ENCODE measurements around the gene GLT6D1.

Gene GLT6D1

DNA sequence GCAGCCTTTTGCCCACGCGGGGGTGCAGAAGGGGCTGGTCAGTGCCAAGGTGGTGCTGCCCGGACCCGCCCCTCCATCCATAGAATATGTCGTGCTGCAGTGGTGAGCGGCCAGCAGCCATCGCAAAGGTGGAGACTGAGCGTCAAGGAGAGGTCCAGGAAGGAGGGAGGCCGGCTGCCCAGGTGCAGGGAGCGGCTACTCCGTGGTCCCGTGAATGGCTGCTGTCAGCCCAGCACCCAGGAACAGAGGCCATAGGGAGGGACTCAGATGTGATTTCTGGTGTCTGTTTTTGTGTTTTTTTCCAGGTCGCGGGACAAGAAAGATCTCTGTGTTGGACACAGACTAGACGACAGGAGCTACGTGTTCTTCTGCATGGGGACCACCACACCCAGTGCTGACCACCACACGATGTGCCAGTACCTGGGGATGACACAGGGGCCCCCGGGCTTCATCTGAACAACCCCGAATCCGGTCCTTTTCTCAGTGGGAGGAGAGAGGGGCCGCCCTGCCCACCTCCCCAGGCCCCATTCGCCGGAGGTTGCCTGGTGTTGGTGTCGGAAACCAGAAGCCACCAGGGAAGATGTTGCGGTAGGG is 48.8 kb downstream of the GLT6D1 start:
- no peak for DNase-seq (ENCODE audit: insufficient read length, low spot score)

DNA sequence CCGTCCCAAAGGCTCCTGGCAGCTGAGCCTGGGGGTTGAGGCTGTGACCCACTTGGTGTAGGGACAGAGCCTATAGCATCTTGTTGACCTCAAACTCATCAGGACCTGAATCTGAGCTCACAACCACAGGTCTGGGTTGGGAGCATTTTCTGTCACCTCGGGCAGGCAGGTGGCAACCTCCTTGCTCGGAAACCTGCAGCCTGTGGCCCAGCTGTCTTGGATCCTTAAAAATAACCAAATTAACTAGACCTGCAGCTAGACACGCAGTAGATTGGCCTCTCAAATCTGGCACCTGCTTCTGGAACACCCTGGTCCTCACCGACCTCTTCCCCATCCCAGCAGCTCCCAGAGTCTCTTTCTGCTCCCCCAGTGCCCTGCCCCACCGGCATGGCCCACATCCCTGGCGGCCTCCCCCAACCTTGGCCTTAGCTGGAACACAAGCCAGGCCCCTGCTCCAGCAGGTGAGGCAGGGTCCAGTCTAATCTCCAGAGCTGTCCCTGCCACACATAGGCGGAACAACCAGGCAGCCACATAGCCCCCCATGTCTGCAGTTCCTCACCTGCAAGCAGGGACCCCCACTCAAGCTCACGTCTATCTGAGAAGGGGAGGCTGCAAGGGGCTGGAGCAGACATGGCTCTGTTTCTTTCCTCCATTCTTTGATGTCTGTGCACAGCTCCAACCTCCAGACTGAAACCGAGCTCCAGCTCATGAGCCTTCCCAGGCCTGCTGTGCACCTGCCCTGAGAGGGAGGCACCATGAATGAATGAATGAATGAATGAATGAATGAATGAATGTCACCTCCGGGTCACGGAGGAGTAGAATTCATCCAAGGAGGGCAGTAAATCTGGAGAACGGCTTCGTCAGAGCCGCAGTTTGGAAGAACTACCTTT is 49.5 kb downstream of the GLT6D1 start:
- TF ChIP-seq POLR2A (IDR thresholded peaks at IDR 0.05; ENCODE audit: low read depth, low read length), result no peak
- TF ChIP-seq PAX5 (IDR thresholded peaks at IDR 0.05; ENCODE audit: insufficient read depth, low read length, severe bottlenecking), result no peak
- TF ChIP-seq SPI1 (IDR thresholded peaks at IDR 0.05; ENCODE audit: low read depth, low read length), result no peak
- TF ChIP-seq TAF1 (IDR thresholded peaks at IDR 0.05; ENCODE audit: low read depth, low read length), result no peak
- TF ChIP-seq POU2F2 (IDR thresholded peaks at IDR 0.05; ENCODE audit: low read depth, low read length), result no peak
- TF ChIP-seq POLR2AphosphoS5 (IDR thresholded peaks at IDR 0.05; ENCODE audit: low read depth, low read length), result no peak
- DNase-seq (ENCODE audit: insufficient read length, low spot score) (no peak), FAIRE-seq (no peak)

More for the DNA sequence above, 48.8 kb downstream of the GLT6D1 start:
- TF ChIP-seq POU2F2 (IDR thresholded peaks at IDR 0.05; ENCODE audit: low read depth, low read length), result no peak
- no peak for TF ChIP-seq SPI1 (IDR thresholded peaks at IDR 0.05; ENCODE audit: low read depth, low read length)
- TF ChIP-seq PAX5 (IDR thresholded peaks at IDR 0.05; ENCODE audit: insufficient read depth, low read length, severe bottlenecking), result no peak
- TF ChIP-seq POLR2A (IDR thresholded peaks at IDR 0.05; ENCODE audit: low read depth, low read length), result no peak
- no peak for TF ChIP-seq TAF1 (IDR thresholded peaks at IDR 0.05; ENCODE audit: low read depth, low read length)
- TF ChIP-seq POLR2AphosphoS5 (IDR thresholded peaks at IDR 0.05; ENCODE audit: low read depth, low read length), result no peak
- FAIRE-seq, result no peak

DNA sequence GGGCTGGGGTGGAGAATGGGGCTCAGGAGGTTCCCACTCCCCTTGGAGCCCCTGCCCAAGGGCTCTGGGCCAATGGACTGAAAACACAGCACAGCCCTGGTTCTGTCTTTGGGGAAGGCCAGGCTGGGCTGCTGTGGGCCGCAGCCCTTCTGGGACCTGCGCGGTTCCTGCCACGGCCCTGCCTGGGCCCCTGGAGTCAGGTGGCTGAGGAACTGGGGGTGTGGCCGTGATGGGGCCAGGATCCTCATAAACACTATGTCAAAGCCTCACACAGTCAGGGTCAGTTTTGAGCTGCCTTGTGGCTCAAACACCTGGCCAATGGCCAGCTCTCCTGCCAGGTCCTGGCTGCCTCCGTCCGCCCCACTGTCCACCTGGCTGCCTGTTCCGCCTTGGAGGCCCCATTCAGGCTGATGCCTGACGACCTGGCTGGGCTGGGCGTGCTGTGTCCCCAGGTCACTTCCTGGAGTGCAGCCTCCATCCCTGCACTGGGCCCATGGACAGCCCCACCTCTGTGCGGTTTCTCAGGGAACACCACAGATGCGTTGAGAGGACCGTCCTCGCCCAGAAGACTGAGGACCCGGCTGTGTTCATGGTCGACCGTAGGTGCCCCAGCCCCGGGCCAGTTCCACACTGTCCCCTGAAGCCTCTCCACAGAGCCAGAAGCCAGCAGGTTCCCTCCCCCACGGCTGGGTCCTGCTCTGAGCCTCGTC is 50.3 kb downstream of the GLT6D1 start:
- no peak for DNase-seq (ENCODE audit: insufficient read length, low spot score)
- TF ChIP-seq TAF1 (IDR thresholded peaks at IDR 0.05; ENCODE audit: low read depth, low read length), result no peak
- no peak for TF ChIP-seq POU2F2 (IDR thresholded peaks at IDR 0.05; ENCODE audit: low read depth, low read length)
- no peak for TF ChIP-seq PAX5 (IDR thresholded peaks at IDR 0.05; ENCODE audit: insufficient read depth, low read length, severe bottlenecking)
- TF ChIP-seq POLR2A (IDR thresholded peaks at IDR 0.05; ENCODE audit: low read depth, low read length), result no peak
- TF ChIP-seq SPI1 (IDR thresholded peaks at IDR 0.05; ENCODE audit: low read depth, low read length), result no peak
- no peak for FAIRE-seq

DNA sequence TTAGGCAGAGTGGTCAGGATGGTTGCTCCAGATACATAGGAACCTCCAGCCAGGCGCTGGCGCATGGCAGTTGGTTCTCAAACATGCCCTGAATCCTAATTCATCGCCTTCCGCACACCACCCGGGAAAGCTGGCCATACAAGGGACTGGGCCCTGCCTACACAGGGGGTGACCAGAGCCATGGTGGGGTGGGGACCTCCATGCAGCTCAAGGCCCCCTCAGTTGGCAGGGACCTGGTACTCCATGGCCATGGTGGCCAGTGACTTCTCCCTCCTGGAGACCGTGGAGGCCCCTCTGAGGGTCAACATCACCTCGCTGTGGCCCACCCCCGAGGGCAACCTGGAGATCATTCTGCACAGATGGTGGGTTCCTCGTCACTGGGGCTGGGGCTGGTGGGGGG is 51.0 kb downstream of the GLT6D1 start:
- no peak for TF ChIP-seq POU2F2 (IDR thresholded peaks at IDR 0.05; ENCODE audit: low read depth, low read length)
- TF ChIP-seq POLR2A (IDR thresholded peaks at IDR 0.05; ENCODE audit: low read depth, low read length), result no peak
- TF ChIP-seq TAF1 (IDR thresholded peaks at IDR 0.05; ENCODE audit: low read depth, low read length), result no peak
- no peak for FAIRE-seq

DNA sequence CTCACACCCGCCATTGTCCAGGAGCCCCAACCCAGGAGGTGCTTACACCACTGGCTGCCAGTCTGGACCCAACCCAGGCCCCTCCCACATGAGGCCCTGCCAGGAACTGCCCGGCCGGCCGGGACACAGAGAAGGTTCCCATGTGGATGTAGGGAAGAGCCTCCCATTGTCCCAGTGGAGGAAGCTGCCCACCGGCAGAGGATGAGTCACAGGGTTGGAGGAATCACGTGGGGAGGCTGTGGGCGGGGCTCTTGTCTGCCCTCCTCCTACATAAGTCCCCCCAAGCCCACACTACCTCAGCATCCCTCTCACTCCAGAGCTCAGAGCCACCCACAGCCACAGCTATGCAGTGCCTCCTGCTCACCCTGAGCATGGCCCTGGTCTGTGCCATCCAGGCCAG is 51.7 kb downstream of the GLT6D1 start:
- no peak for FAIRE-seq
- DNase-seq (ENCODE audit: insufficient read length, low spot score), result no peak
- TF ChIP-seq SPI1 (IDR thresholded peaks at IDR 0.05; ENCODE audit: low read depth, low read length), result no peak
- TF ChIP-seq POLR2A (IDR thresholded peaks at IDR 0.05; ENCODE audit: low read depth, low read length), result no peak

More for the DNA sequence above, 51.0 kb downstream of the GLT6D1 start:
- DNase-seq (ENCODE audit: insufficient read length, low spot score), result no peak

DNA sequence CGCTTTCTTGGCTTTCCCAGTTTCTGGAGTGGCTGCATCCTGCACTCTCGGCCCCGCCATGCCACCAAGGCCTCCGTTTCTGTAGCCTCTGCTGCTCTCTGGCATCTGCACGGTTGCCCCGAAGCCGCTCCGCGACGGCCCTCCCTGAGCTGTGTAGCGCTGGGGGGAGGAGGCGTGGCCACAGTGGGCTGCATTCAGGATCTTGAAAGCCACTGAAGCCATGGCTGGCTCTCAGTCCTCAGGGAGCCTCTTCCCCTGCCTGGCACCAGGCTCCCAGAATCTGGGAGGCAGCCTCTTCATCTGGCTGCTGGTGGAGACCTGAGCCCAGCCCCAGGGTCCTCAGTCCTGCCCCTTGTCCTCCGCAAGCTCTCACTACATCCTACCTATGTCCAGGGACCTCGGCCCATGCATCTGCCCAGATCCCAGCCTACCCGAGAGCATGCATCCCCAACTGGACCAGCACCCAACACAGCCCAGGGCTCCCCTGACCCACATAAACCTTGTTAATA is 52.7 kb downstream of the GLT6D1 start:
- FAIRE-seq (no peak), DNase-seq (ENCODE audit: insufficient read length, low spot score) (no peak)
- TF ChIP-seq POLR2A (IDR thresholded peaks at IDR 0.05; ENCODE audit: low read depth, low read length), result no peak
- TF ChIP-seq TAF1 (IDR thresholded peaks at IDR 0.05; ENCODE audit: low read depth, low read length), result no peak
- TF ChIP-seq SPI1 (IDR thresholded peaks at IDR 0.05; ENCODE audit: low read depth, low read length), result no peak

DNA sequence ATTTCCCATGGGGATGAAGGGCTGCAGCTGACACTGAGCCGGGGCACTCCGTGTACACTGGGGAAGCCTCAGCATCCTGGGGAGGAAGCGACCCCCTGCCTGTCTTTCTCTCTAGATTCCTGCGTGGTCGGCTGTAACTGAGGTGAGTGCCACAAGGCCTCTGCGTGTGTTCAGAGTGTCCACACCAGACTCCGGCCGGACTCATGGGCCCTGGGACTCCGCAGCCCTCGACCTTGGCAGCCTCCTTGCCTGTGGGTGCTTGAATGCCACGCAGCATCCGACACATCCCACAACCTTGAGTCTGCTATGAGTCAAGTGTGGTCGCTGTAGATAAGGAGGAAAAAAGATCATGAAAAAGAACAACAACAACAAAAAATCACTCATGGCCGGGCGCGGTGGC is 54.4 kb downstream of the GLT6D1 start:
- no peak for DNase-seq (ENCODE audit: insufficient read length, low spot score)
- TF ChIP-seq TAF1 (IDR thresholded peaks at IDR 0.05; ENCODE audit: low read depth, low read length) (no peak), POLR2AphosphoS5 (IDR thresholded peaks at IDR 0.05; ENCODE audit: low read depth, low read length) (no peak), POU2F2 (IDR thresholded peaks at IDR 0.05; ENCODE audit: low read depth, low read length) (no peak), PAX5 (IDR thresholded peaks at IDR 0.05; ENCODE audit: insufficient read depth, low read length, severe bottlenecking) (no peak), SPI1 (IDR thresholded peaks at IDR 0.05; ENCODE audit: low read depth, low read length) (no peak), POLR2A (IDR thresholded peaks at IDR 0.05; ENCODE audit: low read depth, low read length) (no peak)
- FAIRE-seq, result no peak

DNA sequence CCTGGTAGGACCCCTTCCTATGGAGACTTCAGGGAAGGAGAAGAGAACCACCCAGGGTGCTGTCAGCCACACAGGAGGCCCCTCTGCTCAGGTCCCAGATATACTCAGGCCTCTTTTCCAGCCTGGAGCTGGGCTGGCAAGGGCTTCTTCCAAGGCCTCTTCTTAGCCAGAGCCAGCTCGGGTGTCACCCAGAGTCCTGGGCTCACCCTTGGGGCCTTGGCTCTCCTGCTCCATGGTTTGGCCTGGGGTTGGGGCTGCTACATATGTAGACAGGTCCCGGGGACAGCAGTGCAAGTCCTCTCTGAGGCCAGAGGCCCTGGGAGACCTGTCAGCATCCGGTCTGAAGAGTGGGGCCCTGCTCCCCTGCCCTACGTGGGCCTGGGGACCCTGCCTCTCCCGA is 55.0 kb downstream of the GLT6D1 start:
- no peak for TF ChIP-seq POU2F2 (IDR thresholded peaks at IDR 0.05; ENCODE audit: low read depth, low read length)
- TF ChIP-seq SPI1 (IDR thresholded peaks at IDR 0.05; ENCODE audit: low read depth, low read length), result no peak
- TF ChIP-seq PAX5 (IDR thresholded peaks at IDR 0.05; ENCODE audit: insufficient read depth, low read length, severe bottlenecking), result no peak
- TF ChIP-seq TAF1 (IDR thresholded peaks at IDR 0.05; ENCODE audit: low read depth, low read length), result no peak
- no peak for TF ChIP-seq POLR2AphosphoS5 (IDR thresholded peaks at IDR 0.05; ENCODE audit: low read depth, low read length)
- TF ChIP-seq POLR2A (IDR thresholded peaks at IDR 0.05; ENCODE audit: low read depth, low read length), result no peak
- DNase-seq (ENCODE audit: insufficient read length, low spot score) (no peak), FAIRE-seq (no peak)

DNA sequence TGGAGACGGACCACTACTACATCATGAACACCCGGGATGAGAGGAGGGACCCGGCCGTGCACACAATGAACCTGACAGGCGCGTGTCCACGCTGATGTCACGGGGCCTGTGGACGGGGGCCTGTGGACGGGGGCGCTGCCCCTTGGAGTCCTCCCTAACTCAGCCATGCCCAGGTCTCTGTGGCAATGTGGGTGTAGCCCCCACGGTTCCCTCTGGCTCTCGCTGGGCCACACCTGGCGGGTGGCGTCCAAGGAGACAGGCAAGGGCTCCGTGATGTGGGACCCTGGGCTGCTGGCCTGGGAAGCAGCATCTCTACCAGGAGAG is 55.7 kb downstream of the GLT6D1 start:
- no peak for FAIRE-seq
- no peak for TF ChIP-seq POLR2AphosphoS5 (IDR thresholded peaks at IDR 0.05; ENCODE audit: low read depth, low read length)
- no peak for TF ChIP-seq POU2F2 (IDR thresholded peaks at IDR 0.05; ENCODE audit: low read depth, low read length)
- no peak for TF ChIP-seq POLR2A (IDR thresholded peaks at IDR 0.05; ENCODE audit: low read depth, low read length)
- TF ChIP-seq TAF1 (IDR thresholded peaks at IDR 0.05; ENCODE audit: low read depth, low read length), result no peak
- no peak for TF ChIP-seq SPI1 (IDR thresholded peaks at IDR 0.05; ENCODE audit: low read depth, low read length)
- no peak for DNase-seq (ENCODE audit: insufficient read length, low spot score)

Data from GM12891 (cell line).